Hepatocyte (in vitro differentiated cells): Measurements from ENCODE around the gene TMEM87A.

ENCODE experiments used
- EZH2 ChIP-seq: fragments of 200-600 bp; sonication (generic); IDR thresholded peaks from 2 replicates; pipeline ENCODE4 v1.6.1; 2016; ENCODE audit warnings: antibody characterized with exemption, mild to moderate bottlenecking, borderline replicate concordance
- TF ChIP-seq, protein P1 (sequence below): fragments of 200-600 bp; sonication (generic); IDR thresholded peaks from 2 replicates; pipeline ENCODE4 v1.5.1; 2016; ENCODE audit warnings: antibody characterized with exemption, mild to moderate bottlenecking; ENCODE audit not compliant: poor library complexity

DNA sequence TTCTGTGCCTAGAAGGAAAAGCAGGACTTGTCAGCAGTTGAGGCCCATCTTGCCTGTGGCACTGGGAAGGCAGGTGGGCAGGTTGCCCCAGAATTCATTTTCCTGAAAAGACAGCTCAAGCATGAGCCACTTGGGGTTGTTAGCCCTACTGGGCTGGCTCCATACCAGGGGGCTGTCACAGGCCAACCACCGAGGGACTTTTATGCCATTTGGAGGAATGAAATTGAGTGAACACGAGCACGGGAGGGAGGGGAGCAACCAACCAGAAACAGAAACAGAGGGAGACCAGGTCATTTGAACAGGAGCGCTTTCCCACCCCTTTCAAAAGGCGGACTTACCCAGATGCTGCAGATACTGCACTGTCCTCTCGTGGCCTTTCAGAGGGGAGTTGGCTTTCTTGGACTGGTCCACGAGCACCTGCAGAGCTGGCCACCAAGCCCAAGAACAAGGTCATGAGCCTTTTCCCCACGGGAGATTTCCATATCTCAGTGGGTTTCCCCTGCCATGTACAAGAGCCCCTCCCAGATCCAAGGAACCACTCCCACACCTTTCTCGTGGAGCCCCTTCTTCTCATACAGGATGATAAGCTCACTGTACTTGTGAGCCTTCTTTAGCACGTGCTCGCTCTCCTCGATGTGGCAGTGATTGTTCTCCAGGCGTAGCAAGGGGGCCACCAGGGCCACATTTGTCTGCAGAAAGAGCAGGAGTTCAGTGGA, 106.8 kb downstream of the TMEM87A start:
- TF ChIP-seq, protein P1, sequence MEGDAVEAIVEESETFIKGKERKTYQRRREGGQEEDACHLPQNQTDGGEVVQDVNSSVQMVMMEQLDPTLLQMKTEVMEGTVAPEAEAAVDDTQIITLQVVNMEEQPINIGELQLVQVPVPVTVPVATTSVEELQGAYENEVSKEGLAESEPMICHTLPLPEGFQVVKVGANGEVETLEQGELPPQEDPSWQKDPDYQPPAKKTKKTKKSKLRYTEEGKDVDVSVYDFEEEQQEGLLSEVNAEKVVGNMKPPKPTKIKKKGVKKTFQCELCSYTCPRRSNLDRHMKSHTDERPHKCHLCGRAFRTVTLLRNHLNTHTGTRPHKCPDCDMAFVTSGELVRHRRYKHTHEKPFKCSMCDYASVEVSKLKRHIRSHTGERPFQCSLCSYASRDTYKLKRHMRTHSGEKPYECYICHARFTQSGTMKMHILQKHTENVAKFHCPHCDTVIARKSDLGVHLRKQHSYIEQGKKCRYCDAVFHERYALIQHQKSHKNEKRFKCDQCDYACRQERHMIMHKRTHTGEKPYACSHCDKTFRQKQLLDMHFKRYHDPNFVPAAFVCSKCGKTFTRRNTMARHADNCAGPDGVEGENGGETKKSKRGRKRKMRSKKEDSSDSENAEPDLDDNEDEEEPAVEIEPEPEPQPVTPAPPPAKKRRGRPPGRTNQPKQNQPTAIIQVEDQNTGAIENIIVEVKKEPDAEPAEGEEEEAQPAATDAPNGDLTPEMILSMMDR, result no peak
- no peak for TF ChIP-seq EZH2
